Prostate gland (tissue), 2 donors: ENCODE results near the gene SCN5A.

ENCODE experiments used
- POLR2AphosphoS5 ChIP-seq: sonication (generic); formaldehyde crosslinking; IDR thresholded peaks from one replicate; pipeline ENCODE4 v1.6.1; 2017; ENCODE audit warnings: antibody characterized with exemption
- TF ChIP-seq, protein P1 (sequence below), 4 experiments: fragments of 200-600 bp in 2 of 4; fragments of 450-650 bp in 2 of 4; sonication (generic) in 2 of 4; IDR thresholded peaks; 1 replicate in 3 of 4; 2 replicates in 1 of 4; pipeline ENCODE4 v1.5.1; 2016 to 2019; ENCODE audit warnings: antibody characterized with exemption in 4 of 4, mild to moderate bottlenecking in 2 of 4, moderate library complexity in 2 of 4

DNA sequence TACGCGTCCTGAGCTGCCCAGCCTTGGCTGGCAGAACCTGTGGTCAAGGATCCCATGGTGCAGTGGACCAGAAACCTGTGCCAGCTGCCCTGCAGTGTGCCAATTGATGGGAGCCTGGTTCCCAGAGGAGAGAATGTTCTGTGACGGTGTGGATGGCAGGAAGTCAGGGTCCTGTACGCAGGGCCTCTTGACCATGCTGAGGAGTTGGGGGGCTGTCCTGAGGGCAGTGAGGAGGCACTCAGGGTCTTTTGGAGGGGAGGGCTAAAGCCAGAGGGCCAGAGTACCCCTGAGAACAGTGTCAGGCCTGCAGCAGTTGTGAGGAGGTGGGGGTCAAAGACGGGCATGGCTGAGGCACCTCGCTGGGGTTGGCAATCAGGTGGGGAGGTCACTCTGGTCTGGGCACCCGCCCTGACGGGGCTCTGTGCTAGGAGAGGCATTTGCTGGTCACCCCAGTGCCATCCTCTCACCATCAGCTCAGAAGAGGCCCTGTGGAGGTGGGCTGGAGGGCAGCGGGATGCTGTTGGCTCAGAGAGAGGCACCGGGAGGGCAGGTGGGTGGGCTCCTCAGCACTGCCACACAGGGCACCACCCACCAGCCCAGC, 61.0 kb downstream of the SCN5A start:
- TF ChIP-seq, protein P1, sequence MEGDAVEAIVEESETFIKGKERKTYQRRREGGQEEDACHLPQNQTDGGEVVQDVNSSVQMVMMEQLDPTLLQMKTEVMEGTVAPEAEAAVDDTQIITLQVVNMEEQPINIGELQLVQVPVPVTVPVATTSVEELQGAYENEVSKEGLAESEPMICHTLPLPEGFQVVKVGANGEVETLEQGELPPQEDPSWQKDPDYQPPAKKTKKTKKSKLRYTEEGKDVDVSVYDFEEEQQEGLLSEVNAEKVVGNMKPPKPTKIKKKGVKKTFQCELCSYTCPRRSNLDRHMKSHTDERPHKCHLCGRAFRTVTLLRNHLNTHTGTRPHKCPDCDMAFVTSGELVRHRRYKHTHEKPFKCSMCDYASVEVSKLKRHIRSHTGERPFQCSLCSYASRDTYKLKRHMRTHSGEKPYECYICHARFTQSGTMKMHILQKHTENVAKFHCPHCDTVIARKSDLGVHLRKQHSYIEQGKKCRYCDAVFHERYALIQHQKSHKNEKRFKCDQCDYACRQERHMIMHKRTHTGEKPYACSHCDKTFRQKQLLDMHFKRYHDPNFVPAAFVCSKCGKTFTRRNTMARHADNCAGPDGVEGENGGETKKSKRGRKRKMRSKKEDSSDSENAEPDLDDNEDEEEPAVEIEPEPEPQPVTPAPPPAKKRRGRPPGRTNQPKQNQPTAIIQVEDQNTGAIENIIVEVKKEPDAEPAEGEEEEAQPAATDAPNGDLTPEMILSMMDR (IDR thresholded peaks at IDR 0.05), result no peak
- TF ChIP-seq POLR2AphosphoS5, result no peak
